ENCODE results near the gene CNTNAP2.
A peak's percentile ranks its signal among the peaks of the same experiment; 100 is the strongest.

The CNTNAP2 gene

GRCh38 chr7:146116521-146117222 lies at the start of gene CNTNAP2:
CNTNAP2 (plus strand) TSS chr7:146116801; CDS start chr7:146116877, 76 bp downstream.
- Histone ChIP-seq H3K9ac (peak within 1 kb of the TSS; percentile 23 to 76 (median 65); a peak in 21 of 22 replicates), H3K4me2 (peak within 1 kb of the TSS; percentile 81 to 95 (median 90))

GRCh38 chr7:146067880-146068279 lies 48.7 kb upstream of the CNTNAP2 start:
- Histone ChIP-seq H3K4me1 (no peaks in the 10 kb centered on the region), H3K27me3 (no peaks in the 10 kb centered on the region), H3K9me3 (replicated peaks in 1 of 11) (no peaks in the 10 kb centered on the region), H3K4me2 (no peak overlapping the region), H4K20me1 (no peaks in the 10 kb centered on the region), H3K9ac (no peak overlapping the region), H3K4me3 (no peak overlapping the region), H3K36me3 (no peaks in the 10 kb centered on the region), H3K27ac (no peak overlapping the region)
- TF ChIP-seq Cebpa-rat (IDR thresholded peaks at IDR 0.05): no peak

More at GRCh38 chr7:146116521-146117222, at the start of gene CNTNAP2:
- Histone ChIP-seq H3K27ac (peak within 1 kb of the TSS in 10 of 11 experiments; percentile 29 to 67 (median 53); a peak in 16 of 22 replicates), H4K20me1 (peaks cover 0 to 8% (median 0%) of the 10 kb centered on the region in 11 experiments; a peak in 2 of 22 replicates), H3K4me3 (peak within 1 kb of the TSS; percentile 67 to 79 (median 76)), H3K27me3 (no peaks in the 10 kb centered on the region), H3K9me3 (replicated peaks in 1 of 11) (no peaks in the 10 kb centered on the region), H3K4me1 (peaks cover 12 to 22% (median 13%) of the 10 kb centered on the region in 10 experiments), H3K36me3 (no peaks in the 10 kb centered on the region)
- TF ChIP-seq Cebpa-rat (IDR thresholded peaks at IDR 0.05): no peak

DNA sequence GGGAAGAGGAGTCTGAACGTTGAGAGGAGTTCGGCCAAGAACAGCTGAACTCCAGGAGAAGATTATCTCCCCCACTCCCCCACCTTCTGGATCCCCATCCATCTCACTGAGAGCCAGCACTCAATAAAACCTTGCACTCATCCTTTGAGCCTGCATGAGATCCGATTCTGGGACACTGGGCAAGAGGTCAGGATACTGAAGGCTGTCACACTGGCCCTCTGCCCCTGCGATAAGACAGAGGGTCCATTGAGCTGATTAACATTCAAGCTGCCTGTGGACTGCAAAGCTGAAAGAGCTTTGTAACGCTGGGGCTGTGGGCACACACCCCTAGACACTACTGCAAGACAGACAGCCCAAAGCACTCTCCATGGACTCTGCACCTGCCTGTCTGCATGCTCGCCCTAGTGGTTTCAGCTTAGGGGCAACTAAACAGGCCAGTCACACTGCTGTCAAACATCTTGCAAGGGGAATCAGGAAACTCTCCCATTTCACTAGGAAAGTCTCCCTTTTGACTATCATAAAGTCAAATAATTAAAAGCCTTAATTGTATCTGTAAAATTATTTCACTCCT lies 42.3 kb upstream of the CNTNAP2 start:
- Histone ChIP-seq H3K4me1 (no peaks in the 10 kb centered on the region), H3K4me2 (no peak overlapping the region), H3K27me3 (no peaks in the 10 kb centered on the region), H3K9ac (no peak overlapping the region), H3K27ac (no peak overlapping the region), H3K36me3 (no peaks in the 10 kb centered on the region), H3K4me3 (no peak overlapping the region), H3K9me3 (replicated peaks in 1 of 11) (no peaks in the 10 kb centered on the region), H4K20me1 (no peaks in the 10 kb centered on the region)
- TF ChIP-seq Cebpa-rat (IDR thresholded peaks at IDR 0.05): no peak

- TF ChIP-seq Cebpa-rat (IDR thresholded peaks at IDR 0.05): no peak
- no peaks in the 10 kb centered on the region for H3K36me3 ChIP-seq
- no peaks in the 10 kb centered on the region for H3K9me3 ChIP-seq (replicated peaks in 1 of 11)
- no peaks in the 10 kb centered on the region for H3K27me3 ChIP-seq
- no peaks in the 10 kb centered on the region for H4K20me1 ChIP-seq
- no peak overlapping the region for H3K27ac ChIP-seq
- no peak overlapping the region for H3K4me3 ChIP-seq
- H3K4me2 ChIP-seq: no peak overlapping the region
- H3K4me1 ChIP-seq: no peaks in the 10 kb centered on the region
- H3K9ac ChIP-seq: no peak overlapping the region
These were observed 40.3 kb upstream of the CNTNAP2 start for GRCh38 chr7:146076344-146076743.

DNA sequence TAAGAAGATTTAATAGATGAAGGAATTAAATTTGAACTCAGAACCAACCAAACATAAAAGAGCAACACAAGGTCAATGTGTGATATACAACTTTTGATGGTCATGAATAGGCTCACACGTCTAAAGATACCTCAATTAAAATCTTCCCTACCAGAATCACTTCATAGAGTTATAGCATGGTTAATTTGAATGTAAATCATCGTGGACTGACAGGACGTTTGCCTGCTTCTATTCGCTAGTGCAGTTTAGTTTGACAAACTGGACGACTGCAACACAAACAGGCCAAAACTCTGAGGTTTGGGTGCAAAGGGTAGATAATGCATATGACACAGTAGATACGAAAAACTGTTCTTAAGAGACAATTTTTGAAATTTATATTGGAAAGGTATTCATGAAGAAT lies 32.5 kb upstream of the CNTNAP2 start:
- H3K27ac ChIP-seq: no peak overlapping the region
- H3K4me2 ChIP-seq: no peak overlapping the region
- no peaks in the 10 kb centered on the region for H3K4me1 ChIP-seq
- no peak overlapping the region for H3K9ac ChIP-seq
- no peak overlapping the region for H3K4me3 ChIP-seq
- H3K9me3 ChIP-seq (replicated peaks in 1 of 11): no peaks in the 10 kb centered on the region
- no peaks in the 10 kb centered on the region for H3K27me3 ChIP-seq
- no peaks in the 10 kb centered on the region for H3K36me3 ChIP-seq
- no peak for TF ChIP-seq Cebpa-rat (IDR thresholded peaks at IDR 0.05)
- H4K20me1 ChIP-seq: no peaks in the 10 kb centered on the region

GRCh38 chr7:146090023-146090645 lies 26.5 kb upstream of the CNTNAP2 start:
- Histone ChIP-seq H3K27ac (no peak overlapping the region), H3K9me3 (replicated peaks in 1 of 11) (no peaks in the 10 kb centered on the region), H3K4me3 (no peak overlapping the region), H3K4me2 (no peak overlapping the region), H3K4me1 (no peaks in the 10 kb centered on the region), H3K27me3 (no peaks in the 10 kb centered on the region), H4K20me1 (no peaks in the 10 kb centered on the region), H3K36me3 (no peaks in the 10 kb centered on the region), H3K9ac (no peak overlapping the region)
- TF ChIP-seq Cebpa-rat (IDR thresholded peaks at IDR 0.05): no peak

DNA sequence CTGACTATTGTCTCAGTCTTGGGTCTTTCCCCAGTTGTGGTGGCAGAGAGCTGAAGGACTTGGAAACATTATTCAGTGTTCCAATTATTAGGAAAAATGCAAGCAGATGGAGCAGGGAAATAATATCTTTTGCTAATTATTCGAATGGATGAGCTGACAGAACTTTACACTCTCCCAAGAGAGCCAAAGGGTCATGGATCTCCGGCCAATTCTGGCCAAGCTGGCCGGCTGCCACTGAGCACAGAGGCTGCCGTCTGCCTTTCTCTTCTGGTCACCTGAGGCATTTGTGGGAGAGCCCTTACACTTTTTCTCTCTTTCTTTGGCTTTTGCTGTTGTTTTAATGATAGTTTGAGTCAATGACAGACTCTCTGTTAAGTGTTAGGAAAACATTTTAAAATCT lies 22.2 kb upstream of the CNTNAP2 start:
- H3K9ac ChIP-seq: no peak overlapping the region
- H3K4me2 ChIP-seq: no peak overlapping the region
- H3K36me3 ChIP-seq: no peaks in the 10 kb centered on the region
- no peak overlapping the region for H3K4me3 ChIP-seq
- TF ChIP-seq Cebpa-rat (IDR thresholded peaks at IDR 0.05): no peak
- no peaks in the 10 kb centered on the region for H4K20me1 ChIP-seq
- H3K4me1 ChIP-seq: no peaks in the 10 kb centered on the region
- H3K9me3 ChIP-seq (replicated peaks in 1 of 11): no peaks in the 10 kb centered on the region
- no peaks in the 10 kb centered on the region for H3K27me3 ChIP-seq
- no peak overlapping the region for H3K27ac ChIP-seq

GRCh38 chr7:146096994-146097393 lies 19.6 kb upstream of the CNTNAP2 start:
- Histone ChIP-seq H3K9ac (no peak overlapping the region), H3K4me2 (no peak overlapping the region), H4K20me1 (no peaks in the 10 kb centered on the region), H3K4me1 (no peaks in the 10 kb centered on the region), H3K36me3 (no peaks in the 10 kb centered on the region), H3K4me3 (no peak overlapping the region), H3K9me3 (replicated peaks in 1 of 11) (no peaks in the 10 kb centered on the region), H3K27ac (no peak overlapping the region), H3K27me3 (no peaks in the 10 kb centered on the region)
- no peak for TF ChIP-seq Cebpa-rat (IDR thresholded peaks at IDR 0.05)

DNA sequence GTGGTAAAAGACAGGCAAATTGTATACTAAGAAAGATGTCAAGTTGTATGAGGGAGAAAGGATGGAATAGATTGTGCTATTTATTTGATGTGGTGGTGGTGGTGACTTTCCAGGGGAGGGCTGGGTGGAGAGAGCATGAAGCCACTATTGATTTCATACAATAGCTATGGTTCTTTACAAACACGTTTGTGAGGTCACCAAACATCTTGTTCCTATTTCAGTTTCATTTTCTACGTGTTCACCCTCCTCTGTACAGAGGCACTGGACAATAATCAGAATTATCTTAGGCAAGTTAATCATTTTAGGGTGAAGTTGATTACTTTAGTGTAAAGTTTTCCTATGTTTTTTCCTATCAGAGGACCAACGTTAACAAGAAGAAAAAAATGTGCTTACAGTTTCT lies 10.3 kb upstream of the CNTNAP2 start:
- no peaks in the 10 kb centered on the region for H4K20me1 ChIP-seq
- H3K36me3 ChIP-seq: no peaks in the 10 kb centered on the region
- no peak for TF ChIP-seq Cebpa-rat (IDR thresholded peaks at IDR 0.05)
- no peaks in the 10 kb centered on the region for H3K27me3 ChIP-seq
- H3K4me3 ChIP-seq: no peak overlapping the region
- H3K4me2 ChIP-seq: no peak overlapping the region
- H3K9me3 ChIP-seq (replicated peaks in 1 of 11): no peaks in the 10 kb centered on the region
- H3K27ac ChIP-seq: no peak overlapping the region
- H3K9ac ChIP-seq: no peak overlapping the region
- no peaks in the 10 kb centered on the region for H3K4me1 ChIP-seq

All from BLaER1 treated with 17β-estradiol and CSF1 and Interleukin-3, amounts not matched to agents 10 nM and 100 nM (cell line).